ENCODE results near the gene MTSS2. TPM values are rescaled to one million over a fixed set of nuclear protein-coding genes. Genes with fewer than 3 reads are reported as not detected.

MTSS2 gene
- total and polyA plus RNA-seq, 2 of the 4 experiments (the other 2 are of a cell fraction): 9.1 to 86.2 TPM

GRCh38 chr16:70656712-70657263, 29.1 kb downstream of the MTSS2 start:
- no peak for ATAC-seq (ENCODE audit: low read depth)
- no peak overlapping the region for H3K23ac ChIP-seq (ENCODE audit: low read depth, low read length)
- no peaks in the 10 kb centered on the region for H3K27me3 ChIP-seq (ENCODE audit: control insufficient read depth, insufficient read depth, low read length)
- peaks cover 0 to 1% of the 10 kb centered on the region in 2 experiments; a peak in 1 of 4 replicates for H3K79me1 ChIP-seq (ENCODE audit: low read depth in 1 of 2, low read length in 2 of 2)
- ChIA-PET POLR2A (ENCODE audit: unreplicated experiment) (no interaction called here), CTCF (no interaction called here)
- H2BK20ac ChIP-seq (ENCODE audit: low read depth, low read length): no peak overlapping the region
- dilution Hi-C loops (cut with HindIII; ENCODE audit: low sequenced_read_pairs, unreplicated experiment): no loop called here
- no peak for DNase-seq
- no peak overlapping the region for H2BK120ac ChIP-seq (ENCODE audit: low read depth, low read length)
- no peak overlapping the region for H4K8ac ChIP-seq (ENCODE audit: low read depth in 2 of 2, low read length in 2 of 2)
- TF ChIP-seq CHD1 (IDR thresholded peaks at IDR 0.05; ENCODE audit: low read depth, low read length) (no peak), MXI1 (IDR thresholded peaks at IDR 0.05; ENCODE audit: borderline replicate concordance, low read depth, low read length) (no peak), MAFK (IDR thresholded peaks at IDR 0.05; ENCODE audit: low read depth, low read length) (no peak), POLR2A (IDR thresholded peaks at IDR 0.05; ENCODE audit: low read depth, low read length) (no peak), SMC3 (IDR thresholded peaks at IDR 0.05; ENCODE audit: low read depth, low read length) (no peak), USF2 (IDR thresholded peaks at IDR 0.05; ENCODE audit: low read depth, low read length) (no peak), FOS (IDR thresholded peaks at IDR 0.05; ENCODE audit: low read depth, low read length) (no peak), NFE2L2 (IDR thresholded peaks at IDR 0.05; ENCODE audit: low read depth, low read length) (no peak), MAZ (IDR thresholded peaks at IDR 0.05; ENCODE audit: borderline replicate concordance, low read depth, low read length) (no peak)
- H3K56ac ChIP-seq (ENCODE audit: extremely low read depth, insufficient read depth, low read length): no peak overlapping the region
- no peak overlapping the region for H3K9ac ChIP-seq (ENCODE audit: low read depth, low read length)
- no peak overlapping the region for H2AK9ac ChIP-seq (replicated peaks; ENCODE audit: low read depth, low read length, poor library complexity)
- H4K5ac ChIP-seq (ENCODE audit: low read depth, low read length): no peak overlapping the region
- no peak overlapping the region for H3K14ac ChIP-seq (replicated peaks; ENCODE audit: low read depth, low read length)
- no peak overlapping the region for H3K27ac ChIP-seq (ENCODE audit: insufficient read depth, low read length)
- H3K4ac ChIP-seq (ENCODE audit: low read depth, low read length): no peak overlapping the region
- no peaks in the 10 kb centered on the region for H3K9me3 ChIP-seq (ENCODE audit: control insufficient read depth, insufficient read depth, low read length)
- H3K18ac ChIP-seq (ENCODE audit: low read depth, low read length): no peak overlapping the region
- in situ Hi-C loops (cut with MboI; ENCODE audit: low sequenced_read_pairs): no loop called here
- H4K20me1 ChIP-seq (ENCODE audit: insufficient read depth, low read length): peaks cover 17% of the 10 kb centered on the region
- H3K9me1 ChIP-seq (ENCODE audit: insufficient read depth, low read length): no peaks in the 10 kb centered on the region
- WGBS, 2 experiments (ENCODE audit: extremely low coverage in 2 of 2, insufficient read length in 1 of 2): 70% methylated on average over 17 of the region's 22 CpGs; no CpG with 5 or more reads in 1 of the 2 experiments
- peaks cover 1% of the 10 kb centered on the region; the same call in 1 of the 2 replicates for H3K36me3 ChIP-seq (ENCODE audit: control insufficient read depth, insufficient read depth, low read length)
- BruUV-seq (replicated peaks): no TSS peak
- H4K91ac ChIP-seq (ENCODE audit: insufficient read depth, low read depth, low read length): no peak overlapping the region
- no peak overlapping the region for H2BK15ac ChIP-seq (ENCODE audit: low read depth, low read length)
- H2AK5ac ChIP-seq (ENCODE audit: low read depth, low read length): 0 out of 2 replicates have a peak overlapping the region, but pooled peaks have one; percentile 71
- intact Hi-C loops (cut with micrococcal nuclease): no loop called here
- no peak overlapping the region for H3K4me2 ChIP-seq (ENCODE audit: low read depth, low read length)
- H3K4me3 ChIP-seq (ENCODE audit: insufficient read depth, low read depth, low read length): no peak overlapping the region
- no peak overlapping the region for H2AFZ ChIP-seq (replicated peaks; ENCODE audit: low read length, poor library complexity)
- H2BK5ac ChIP-seq (ENCODE audit: low read depth, low read length, poor library complexity, severe bottlenecking): no peak overlapping the region
- no peaks in the 10 kb centered on the region; the same call in 1 of the 2 replicates for H3K4me1 ChIP-seq (ENCODE audit: control insufficient read depth, insufficient read depth, low read length)

Measured in IMR-90 (cell line).